UCSD-AML1 (cell line): ENCODE data around the gene GHR.
"Not testable (repeated sequence)": the region's sequence is repeated elsewhere in the genome, so short reads cannot be mapped to it uniquely, and the experiment has no call there.

Source experiments
- DNase-seq: peaks from one replicate; lab custom pipeline; 2025; ENCODE audit not compliant: unreplicated experiment; lab: John Stamatoyannopoulos, UW

Gene GHR

GRCh38 chr5:42566652-42567295, 143.5 kb downstream of the GHR start:
- DNase-seq = no peak

GRCh38 chr5:42569325-42569724, 146.1 kb downstream of the GHR start:
- no peak for DNase-seq

- no peak for DNase-seq
These were observed 146.8 kb downstream of the GHR start for GRCh38 chr5:42569953-42570548.

- no peak for DNase-seq
These were observed 148.0 kb downstream of the GHR start for GRCh38 chr5:42570966-42571960.

- no peak for DNase-seq
These were observed 149.1 kb downstream of the GHR start for GRCh38 chr5:42572313-42572712.

- no peak for DNase-seq
These were observed 150.1 kb downstream of the GHR start for GRCh38 chr5:42573386-42573785.

- DNase-seq = not testable (repeated sequence)
These were observed 152.7 kb downstream of the GHR start for GRCh38 chr5:42575914-42576313.

- DNase-seq = not testable (repeated sequence)
These were observed 155.7 kb downstream of the GHR start for GRCh38 chr5:42578901-42579300.

GRCh38 chr5:42579320-42579719, 156.1 kb downstream of the GHR start:
- DNase-seq = no peak

GRCh38 chr5:42581845-42582244, 158.6 kb downstream of the GHR start:
- no peak for DNase-seq

GRCh38 chr5:42582723-42583122, 159.5 kb downstream of the GHR start:
- DNase-seq = no peak

GRCh38 chr5:42583322-42583721, 160.1 kb downstream of the GHR start:
- peak; percentile 9 for DNase-seq

GRCh38 chr5:42586625-42587024, 163.4 kb downstream of the GHR start:
- no peak for DNase-seq

GRCh38 chr5:42587096-42587723, 164.0 kb downstream of the GHR start:
- no peak for DNase-seq

GRCh38 chr5:42590566-42590965, 167.3 kb downstream of the GHR start:
- DNase-seq = no peak

- no peak for DNase-seq
These were observed 167.8 kb downstream of the GHR start for GRCh38 chr5:42591015-42591414.

GRCh38 chr5:42592401-42593140, 169.3 kb downstream of the GHR start:
- DNase-seq = no peak

- no peak for DNase-seq
These were observed 170.4 kb downstream of the GHR start for GRCh38 chr5:42593591-42593990.

GRCh38 chr5:42595597-42595996, 172.4 kb downstream of the GHR start:
- no peak for DNase-seq

GRCh38 chr5:42596817-42597216, 173.6 kb downstream of the GHR start:
- DNase-seq = no peak
